K562 (cell line): ENCODE results near the gene ISY1. TPM values are rescaled to one million over a fixed set of nuclear protein-coding genes. Genes with fewer than 3 reads are reported as not detected.

Source experiments
- ATAC-seq: fragments of 200-7000 bp; cut with Tn5 transposase; 3 replicates; pipeline ENCODE4 v1.9.1; 2020; ENCODE audit warnings: moderate library complexity
- BruUV-seq: library from RNA; stranded (reverse); fragments of 400-500 nt; replicated peaks from 2 replicates; lab custom pipeline; 2021; lab: Mats Ljungman, UMichigan
- CTCF ChIA-PET: fragments of 300-600 bp; formaldehyde crosslinking; extraction: SDS; loops from one replicate; lab custom pipeline; 2021; ENCODE audit warnings: low intra/inter-chr PET ratio; lab: Yijun Ruan, JAX
- POLR2A ChIA-PET: fragments of 300-600, 350-650 bp; sonication (Branson Sonifier 250); formaldehyde crosslinking; extraction: SDS; loops from one replicate; lab custom pipeline; 2021; ENCODE audit warnings: antibody characterized with exemption, inconsistent platforms; lab: Yijun Ruan, JAX
- DNase-seq, 4 experiments: peaks; one replicate each; pipeline versions ENCODE4 v3.0.0 to v3.0.0-alpha.2; 2011 to 2018; ENCODE audit warnings: low spot score in 3 of 4, mixed read lengths in 3 of 4; ENCODE audit errors: extremely low read depth in 1 of 4
- FAIRE-seq: peaks from 2 replicates; lab custom pipeline; 2011; peaks lifted over from hg19 to GRCh38; lab: Jason Lieb, UNC
- H2AFZ ChIP-seq: 2 replicates; pipeline ENCODE4 v1.6.0; 2011; ENCODE audit warnings: low read depth, low read length, control low read depth, inconsistent platforms
- H3K27ac ChIP-seq: fragments of 200-600 bp; 3 replicates; pipeline ENCODE4 v1.8.0; 2011; ENCODE audit warnings: low read depth, mild to moderate bottlenecking, control low read depth, inconsistent platforms, low read length, moderate library complexity, mixed read lengths; ENCODE audit errors: extremely low read depth
- H3K27me3 ChIP-seq, 2 experiments: fragments of 300-600 bp in 1 of 2; 2 replicates in 1 of 2; 3 replicates in 1 of 2; pipeline versions ENCODE4 v1.6.0 to v1.8.0; 2011; ENCODE audit warnings: inconsistent platforms in 2 of 2, low read length in 2 of 2, mild to moderate bottlenecking in 1 of 2, mixed read lengths in 1 of 2, moderate library complexity in 1 of 2; ENCODE audit not compliant: control insufficient read depth in 2 of 2, insufficient read depth in 2 of 2
- H3K36me3 ChIP-seq: fragments of 300-600 bp; 3 replicates; pipeline ENCODE4 v1.8.0; 2011; ENCODE audit warnings: mild to moderate bottlenecking, low read length, inconsistent platforms; ENCODE audit not compliant: control insufficient read depth, insufficient read depth
- H3K4me1 ChIP-seq, 2 experiments: fragments of 200-600 bp in 1 of 2; replicated peaks in 1 of 2; 2 replicates in 1 of 2; 3 replicates in 1 of 2; pipeline versions ENCODE4 v1.5.1 to v1.8.0; 2011; ENCODE audit warnings: inconsistent platforms in 2 of 2, low read length in 2 of 2, mild to moderate bottlenecking in 1 of 2, mixed read lengths in 1 of 2, moderate library complexity in 1 of 2; ENCODE audit not compliant: control insufficient read depth in 2 of 2, insufficient read depth in 2 of 2
- H3K4me2 ChIP-seq: 2 replicates; pipeline ENCODE4 v1.6.1; 2011; ENCODE audit warnings: low read length, control low read depth, inconsistent platforms, mixed read lengths; ENCODE audit not compliant: insufficient read depth
- H3K4me3 ChIP-seq: fragments of 200-600 bp; sonication (generic), shearing (Covaris generic); 2 replicates; pipeline ENCODE4 v1.5.1; 2016; ENCODE audit warnings: control low read depth, inconsistent platforms
- H3K79me2 ChIP-seq: fragments of 200-600 bp; 3 replicates; pipeline ENCODE4 v1.8.0; 2011; ENCODE audit warnings: low read length, inconsistent platforms; ENCODE audit not compliant: control insufficient read depth, insufficient read depth
- H3K9ac ChIP-seq, 2 experiments: 2 replicates each; pipeline versions ENCODE4 v1.6.0 to v1.6.1; 2011; ENCODE audit warnings: low read depth in 2 of 2, low read length in 2 of 2, control low read depth in 1 of 2, inconsistent platforms in 1 of 2, mild to moderate bottlenecking in 1 of 2, mixed read lengths in 1 of 2; ENCODE audit not compliant: insufficient read depth in 1 of 2
- H3K9me1 ChIP-seq: one replicate; pipeline ENCODE4 v1.6.0; 2011; ENCODE audit warnings: inconsistent platforms, mild to moderate bottlenecking, low read length, moderate library complexity; ENCODE audit not compliant: control insufficient read depth, insufficient read depth
- H3K9me3 ChIP-seq: replicated peaks from 2 replicates; pipeline ENCODE4 v1.5.1; 2011; ENCODE audit warnings: low read depth, low read length, inconsistent platforms; ENCODE audit not compliant: control insufficient read depth, insufficient read depth
- H4K20me1 ChIP-seq: replicated peaks from 2 replicates; pipeline ENCODE4 v1.6.1; 2011; ENCODE audit warnings: low read length, inconsistent platforms, mixed read lengths; ENCODE audit not compliant: control insufficient read depth, insufficient read depth
- POLR2G ChIP-seq: fragments of 200-400 bp; formaldehyde crosslinking; IDR thresholded peaks from 2 replicates; pipeline ENCODE4 v1.6.1; 2017; ENCODE audit warnings: low read depth, mild to moderate bottlenecking, antibody characterized with exemption, low read length, moderate library complexity
- TRIM28 ChIP-seq: fragments of 450-650 bp; IDR thresholded peaks from 2 replicates; pipeline ENCODE4 v1.6.1; 2017
- WGBS: fragments of 100-300 bp; shearing (Covaris generic); methylation state at CpG from one replicate; pipeline ENCODE4 v1.1.6; 2016; ENCODE audit warnings: low coverage, mixed read lengths; ENCODE audit not compliant: insufficient coverage; ENCODE audit errors: missing lambda C conversion rate; 5-methylcytosine and 5-hydroxymethylcytosine counted together
- in situ Hi-C: fragments of 300-500 bp; cut with MboI; formaldehyde crosslinking; loops from 4 replicates; pipeline ENCODE4 v1.15.0; 2018; ENCODE audit warnings: inconsistent platforms, mixed read lengths
- intact Hi-C: fragments of 100-400 bp; cut with micrococcal nuclease; formaldehyde crosslinking; loops from 2 replicates; pipeline ENCODE4 v1.14.2; 2022
- polyA plus RNA-seq, 8 experiments: library from polyadenylated mRNA; depleted of rRNA in 4 of 8; stranded (reverse) in 5 of 8; unstranded in 3 of 8; fragments of >200 nt; fragmentation: Nextera tagmentation in 2 of 8; fragmentation: Illumina TruSeq in 1 of 8; extraction: Ambion mirVana in 2 of 8; extraction: Trizol in 1 of 8; gene quantifications; 2 replicates each; pipeline versions ENCODE4 v1.2.1 to v1.2.3, GENCODE V29; 2011 to 2014; ENCODE audit warnings: inconsistent platforms in 1 of 8, missing spikeins in 1 of 8
- total RNA-seq, 7 experiments: library from RNA; depleted of rRNA in 6 of 7; stranded (reverse); fragments of >200 nt in 6 of 7; fragmentation: Illumina TruSeq in 2 of 7; extraction: Trizol in 2 of 7; gene quantifications; 2 replicates each; pipeline versions ENCODE4 v1.2.1 to v1.2.3, GENCODE V29; 2011 to 2021; ENCODE audit warnings: low replicate concordance in 1 of 7
- TF ChIP-seq, protein P1 (sequence below): fragments of 250-450 bp; sonication (Bioruptor Pico); IDR thresholded peaks from 2 replicates; pipeline ENCODE4 v1.4.0; 2020; ENCODE audit warnings: mild to moderate bottlenecking, moderate library complexity

The ISY1 gene
- total and polyA plus RNA-seq, 9 of the 15 experiments (the other 6 are each of a cell fraction or from before 2014, with no cell fraction given), result 23.5 to 50.0 (median 32.9) TPM

GRCh38 chr3:129126726-129127280 lies 34.1 kb downstream of the ISY1 start:
- Histone ChIP-seq H3K9ac (no peak overlapping the region), H4K20me1 (no peaks in the 10 kb centered on the region), H3K9me3 (no peaks in the 10 kb centered on the region), H3K4me1 (peaks cover 0 to 14% of the 10 kb centered on the region in 2 experiments; a peak in 2 of 5 replicates), H3K79me2 (no peaks in the 10 kb centered on the region), H3K9me1 (no peaks in the 10 kb centered on the region)
- intact Hi-C loops, result no loop called here
- CTCF ChIA-PET, result no interaction called here
- BruUV-seq, result no TSS peak
- ATAC-seq, result no peak
- peak; percentile 26; the same call in 1 of the 2 replicates for TF ChIP-seq POLR2G
- no peak for TF ChIP-seq TRIM28
- TF ChIP-seq, protein P1, sequence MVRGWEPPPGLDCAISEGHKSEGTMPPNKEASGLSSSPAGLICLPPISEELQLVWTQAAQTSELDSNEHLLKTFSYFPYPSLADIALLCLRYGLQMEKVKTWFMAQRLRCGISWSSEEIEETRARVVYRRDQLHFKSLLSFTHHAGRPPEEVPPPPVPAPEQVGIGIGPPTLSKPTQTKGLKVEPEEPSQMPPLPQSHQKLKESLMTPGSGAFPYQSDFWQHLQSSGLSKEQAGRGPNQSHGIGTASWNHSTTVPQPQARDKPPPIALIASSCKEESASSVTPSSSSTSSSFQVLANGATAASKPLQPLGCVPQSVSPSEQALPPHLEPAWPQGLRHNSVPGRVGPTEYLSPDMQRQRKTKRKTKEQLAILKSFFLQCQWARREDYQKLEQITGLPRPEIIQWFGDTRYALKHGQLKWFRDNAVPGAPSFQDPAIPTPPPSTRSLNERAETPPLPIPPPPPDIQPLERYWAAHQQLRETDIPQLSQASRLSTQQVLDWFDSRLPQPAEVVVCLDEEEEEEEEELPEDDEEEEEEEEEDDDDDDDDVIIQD (CRISPR knock-in tag), result no peak
- TF ChIP-seq, all 486 proteins: peak for 1
- DNase-seq, result no peak
- peaks cover 25% of the 10 kb centered on the region; the same call in 2 of the 3 replicates for H3K36me3 ChIP-seq
- H3K27me3 ChIP-seq, result no peaks in the 10 kb centered on the region
- POLR2A ChIA-PET, result interaction anchor here (0.7 kb wide), 1 partner anchor 122 kb away, joined by 3 read pairs; no protein-coding TSS in a partner anchor
- in situ Hi-C loops, result no loop called here
- no peak overlapping the region for H2AFZ ChIP-seq
- no peak overlapping the region for H3K27ac ChIP-seq
- H3K4me2 ChIP-seq, result no peak overlapping the region
- 72% methylated on average over 8 of the region's 9 CpGs for WGBS
- no peak overlapping the region for H3K4me3 ChIP-seq
- FAIRE-seq, result no peak
